NCI-H1417 (cell line): ENCODE data around the gene PTPRK.
"Not testable (repeated sequence)": the region's sequence is repeated elsewhere in the genome, so short reads cannot be mapped to it uniquely, and the experiment has no call there.

ENCODE experiments used
- DNase-seq, 3 experiments: peaks; one replicate each; lab custom pipeline; 2025; lab: John Stamatoyannopoulos, UW

Gene PTPRK

GRCh38 chr6:128439627-128440026, 80.8 kb downstream of the PTPRK start:
- DNase-seq: no peak

- DNase-seq: peak in 1 of 3 experiments; percentile 9
Observed at GRCh38 chr6:128438393-128438792, 82.0 kb downstream of the PTPRK start.

GRCh38 chr6:128437685-128438084, 82.7 kb downstream of the PTPRK start:
- DNase-seq: no peak

GRCh38 chr6:128434752-128435151, 85.6 kb downstream of the PTPRK start:
- not testable (repeated sequence) for DNase-seq

- no peak for DNase-seq
Observed at GRCh38 chr6:128432394-128432793, 88.0 kb downstream of the PTPRK start.

GRCh38 chr6:128427139-128427538, 93.3 kb downstream of the PTPRK start:
- DNase-seq: no peak

GRCh38 chr6:128425856-128426255, 94.5 kb downstream of the PTPRK start:
- no peak for DNase-seq

GRCh38 chr6:128422871-128423270, 97.5 kb downstream of the PTPRK start:
- DNase-seq: no peak

- DNase-seq: no peak
Observed at GRCh38 chr6:128422200-128422599, 98.2 kb downstream of the PTPRK start.

- DNase-seq: no peak
Observed at GRCh38 chr6:128421788-128422187, 98.6 kb downstream of the PTPRK start.

GRCh38 chr6:128417698-128418097, 102.7 kb downstream of the PTPRK start:
- no peak for DNase-seq

GRCh38 chr6:128415387-128415786, 105.0 kb downstream of the PTPRK start:
- peak in 2 of 3 experiments; percentile 5 to 60 for DNase-seq

- DNase-seq: peak in 1 of 3 experiments; percentile 50
Observed at GRCh38 chr6:128414943-128415342, 105.5 kb downstream of the PTPRK start.

GRCh38 chr6:128413291-128413690, 107.1 kb downstream of the PTPRK start:
- no peak for DNase-seq

GRCh38 chr6:128412680-128413079, 107.7 kb downstream of the PTPRK start:
- no peak for DNase-seq

GRCh38 chr6:128410584-128410983, 109.8 kb downstream of the PTPRK start:
- DNase-seq: no peak

GRCh38 chr6:128409003-128409402, 111.4 kb downstream of the PTPRK start:
- no peak for DNase-seq

GRCh38 chr6:128406453-128406852, 113.9 kb downstream of the PTPRK start:
- no peak for DNase-seq

- no peak for DNase-seq
Observed at GRCh38 chr6:128403618-128404444, 116.6 kb downstream of the PTPRK start.

GRCh38 chr6:128400875-128401274, 119.5 kb downstream of the PTPRK start:
- no peak for DNase-seq

GRCh38 chr6:128397996-128398395, 122.4 kb downstream of the PTPRK start:
- no peak for DNase-seq

GRCh38 chr6:128395596-128395995, 124.8 kb downstream of the PTPRK start:
- no peak for DNase-seq

GRCh38 chr6:128395188-128395587, 125.2 kb downstream of the PTPRK start:
- peak in 2 of 3 experiments; percentile 3 to 60 for DNase-seq

- DNase-seq: no peak
Observed at GRCh38 chr6:128394167-128394566, 126.2 kb downstream of the PTPRK start.
